Muscle layer of duodenum (tissue), 2 donors: Measurements from ENCODE around the gene GJB5.

ENCODE experiments used
- H3K27ac ChIP-seq: one replicate; pipeline ENCODE4 v1.7.0; 2013; ENCODE audit warnings: mild to moderate bottlenecking, low read length
- H3K27me3 ChIP-seq: one replicate; pipeline ENCODE4 v1.7.0; 2013; ENCODE audit warnings: low read depth, mild to moderate bottlenecking, control low read depth, low read length
- H3K36me3 ChIP-seq, 2 donors: one replicate each; pipeline ENCODE4 v1.7.0; 2013; ENCODE audit warnings: low read length in 2 of 2, control low read depth in 1 of 2, mild to moderate bottlenecking in 1 of 2; ENCODE audit not compliant: insufficient read depth in 2 of 2, control insufficient read depth in 1 of 2
- H3K4me1 ChIP-seq, 2 donors: one replicate each; pipeline ENCODE4 v1.7.0; 2013; ENCODE audit warnings: low read length in 2 of 2, mild to moderate bottlenecking in 2 of 2, control low read depth in 1 of 2, moderate library complexity in 1 of 2; ENCODE audit not compliant: insufficient read depth in 2 of 2, control insufficient read depth in 1 of 2
- H3K4me3 ChIP-seq, 2 donors: one replicate each; pipeline ENCODE4 v1.7.0; 2013; ENCODE audit warnings: low read length in 2 of 2, low read depth in 1 of 2, mild to moderate bottlenecking in 1 of 2
- H3K9me3 ChIP-seq, 2 donors: one replicate each; pipeline ENCODE4 v1.7.0; 2013; ENCODE audit warnings: low read length in 2 of 2, control low read depth in 1 of 2, mild to moderate bottlenecking in 1 of 2; ENCODE audit not compliant: control insufficient read depth in 1 of 2
- donor health status: healthy.

GJB5 gene

GRCh38 chr1:34777519-34778321 is 22.9 kb downstream of the GJB5 start:
- H3K9me3 ChIP-seq, result no peaks in the 10 kb centered on the region
- peaks cover 16% of the 10 kb centered on the region for H3K27me3 ChIP-seq
- H3K36me3 ChIP-seq, result no peaks in the 10 kb centered on the region
- H3K4me1 ChIP-seq, result peaks cover 0 to 12% of the 10 kb centered on the region in 2 donors
- no peak overlapping the region for H3K4me3 ChIP-seq
- H3K27ac ChIP-seq, result no peak overlapping the region

GRCh38 chr1:34778381-34778780 is 23.5 kb downstream of the GJB5 start:
- H3K4me3 ChIP-seq, result no peak overlapping the region
- no peaks in the 10 kb centered on the region for H3K36me3 ChIP-seq
- peaks cover 0 to 12% of the 10 kb centered on the region in 2 donors for H3K4me1 ChIP-seq
- H3K27me3 ChIP-seq, result peaks cover 16% of the 10 kb centered on the region
- H3K27ac ChIP-seq, result no peak overlapping the region
- no peaks in the 10 kb centered on the region for H3K9me3 ChIP-seq

GRCh38 chr1:34779005-34779404 is 24.2 kb downstream of the GJB5 start:
- Histone ChIP-seq H3K27me3 (peaks cover 16% of the 10 kb centered on the region), H3K4me3 (no peak overlapping the region), H3K36me3 (no peaks in the 10 kb centered on the region), H3K4me1 (peaks cover 0 to 12% of the 10 kb centered on the region in 2 donors), H3K27ac (no peak overlapping the region), H3K9me3 (no peaks in the 10 kb centered on the region)

- no peaks in the 10 kb centered on the region for H3K9me3 ChIP-seq
- peaks cover 16% of the 10 kb centered on the region for H3K27me3 ChIP-seq
- no peak overlapping the region for H3K4me3 ChIP-seq
- H3K27ac ChIP-seq, result no peak overlapping the region
- no peaks in the 10 kb centered on the region for H3K36me3 ChIP-seq
- H3K4me1 ChIP-seq, result peaks cover 0 to 12% of the 10 kb centered on the region in 2 donors
These were observed 24.7 kb downstream of the GJB5 start for GRCh38 chr1:34779526-34779925.

GRCh38 chr1:34779962-34780361 is 25.1 kb downstream of the GJB5 start:
- H3K9me3 ChIP-seq, result no peaks in the 10 kb centered on the region
- peaks cover 0 to 12% of the 10 kb centered on the region in 2 donors for H3K4me1 ChIP-seq
- peaks cover 16% of the 10 kb centered on the region for H3K27me3 ChIP-seq
- H3K4me3 ChIP-seq, result no peak overlapping the region
- no peaks in the 10 kb centered on the region for H3K36me3 ChIP-seq
- H3K27ac ChIP-seq, result no peak overlapping the region

- H3K9me3 ChIP-seq, result no peaks in the 10 kb centered on the region
- no peak overlapping the region for H3K27ac ChIP-seq
- H3K4me3 ChIP-seq, result no peak overlapping the region
- peaks cover 16% of the 10 kb centered on the region for H3K27me3 ChIP-seq
- H3K36me3 ChIP-seq, result no peaks in the 10 kb centered on the region
- H3K4me1 ChIP-seq, result peaks cover 0 to 12% of the 10 kb centered on the region in 2 donors
These were observed 25.7 kb downstream of the GJB5 start for GRCh38 chr1:34780528-34780927.

GRCh38 chr1:34781071-34781843 is 26.4 kb downstream of the GJB5 start, which contains the start of gene GJB3:
Gene GJB3 (plus strand): TSS chr1:34781214. CDS start chr1:34784763, 3,549 bp downstream.
- Histone ChIP-seq H3K9me3 (no peaks in the 10 kb centered on the region), H3K36me3 (no peaks in the 10 kb centered on the region), H3K4me3 (peak within 1 kb of the TSS; percentile 34 to 50), H3K4me1 (peaks cover 0 to 12% of the 10 kb centered on the region in 2 donors), H3K27ac (no peak within 1 kb of the TSS), H3K27me3 (peaks cover 16% of the 10 kb centered on the region)

GRCh38 chr1:34781844-34782391 is 27.1 kb downstream of the GJB5 start:
- H3K27ac ChIP-seq, result no peak overlapping the region
- peak overlapping the region in 1 of 2 donors; percentile 50 for H3K4me3 ChIP-seq

GRCh38 chr1:34784751-34785221 is 29.9 kb downstream of the GJB5 start:
- no peak overlapping the region for H3K27ac ChIP-seq
- H3K9me3 ChIP-seq, result no peaks in the 10 kb centered on the region
- H3K27me3 ChIP-seq, result peaks cover 16% of the 10 kb centered on the region
- H3K36me3 ChIP-seq, result no peaks in the 10 kb centered on the region
- H3K4me1 ChIP-seq, result peaks cover 0 to 12% of the 10 kb centered on the region in 2 donors
- no peak overlapping the region for H3K4me3 ChIP-seq

More at GRCh38 chr1:34781844-34782391, 27.1 kb downstream of the GJB5 start:
- H3K27me3 ChIP-seq, result peaks cover 16% of the 10 kb centered on the region
- no peaks in the 10 kb centered on the region for H3K9me3 ChIP-seq
- no peaks in the 10 kb centered on the region for H3K36me3 ChIP-seq
- peaks cover 0 to 12% of the 10 kb centered on the region in 2 donors for H3K4me1 ChIP-seq

- H3K27ac ChIP-seq, result no peak overlapping the region
- peaks cover 0 to 12% of the 10 kb centered on the region in 2 donors for H3K4me1 ChIP-seq
- H3K4me3 ChIP-seq, result no peak overlapping the region
- H3K9me3 ChIP-seq, result no peaks in the 10 kb centered on the region
- no peaks in the 10 kb centered on the region for H3K36me3 ChIP-seq
- peaks cover 16% of the 10 kb centered on the region for H3K27me3 ChIP-seq
These were observed 30.5 kb downstream of the GJB5 start for GRCh38 chr1:34785231-34785874.
